OCI-LY7 (cell line): ENCODE measurements around the gene TRAF3IP3. TPM values are rescaled to one million over a fixed set of nuclear protein-coding genes. Genes with fewer than 3 reads are reported as not detected.

Experiments used
- BruUV-seq: library from RNA; stranded (reverse); fragments of 400-500 nt; replicated peaks from 2 replicates; lab custom pipeline; 2021; lab: Mats Ljungman, UMichigan
- CTCF ChIA-PET: fragments of 300-600 bp; sonication (Branson Sonifier 250); formaldehyde crosslinking; loops from one replicate; lab custom pipeline; 2022; ENCODE audit warnings: antibody characterized with exemption; ENCODE audit not compliant: unreplicated experiment; lab: Charles Lee
- POLR2A ChIA-PET: fragments of 300-600 bp; sonication (Branson Sonifier 250); formaldehyde crosslinking; loops from one replicate; lab custom pipeline; 2022; ENCODE audit warnings: antibody characterized with exemption; lab: Charles Lee
- DNase-seq: peaks from one replicate; pipeline ENCODE4 v3.0.0-alpha.2; 2015; ENCODE audit warnings: low spot score
- H2AFZ ChIP-seq: fragments of 200-600 bp; sonication (generic), shearing (Covaris generic); 2 replicates; pipeline ENCODE4 v1.6.1; 2014; ENCODE audit warnings: mild to moderate bottlenecking, antibody characterized with exemption, low read length, moderate library complexity
- H3K27ac ChIP-seq: fragments of 200-600 bp; sonication (generic); 2 replicates; pipeline ENCODE4 v1.5.1; 2014; ENCODE audit warnings: mixed run types, low read depth, mild to moderate bottlenecking, moderate library complexity, low read length, inconsistent platforms; ENCODE audit not compliant: poor library complexity, severe bottlenecking
- H3K36me3 ChIP-seq: fragments of 200-600 bp; sonication (generic); 2 replicates; pipeline ENCODE4 v1.6.1; 2014; ENCODE audit warnings: mild to moderate bottlenecking, antibody characterized with exemption, low read length, moderate library complexity, mixed read lengths; ENCODE audit not compliant: insufficient read depth
- H3K4me1 ChIP-seq: fragments of 200-600 bp; sonication (generic); 2 replicates; pipeline ENCODE4 v1.5.1; 2014; ENCODE audit warnings: mild to moderate bottlenecking, low read length; ENCODE audit not compliant: insufficient read depth, poor library complexity, severe bottlenecking
- H3K4me2 ChIP-seq: fragments of 200-600 bp; sonication (generic); 2 replicates; pipeline ENCODE4 v1.6.1; 2014; ENCODE audit warnings: mild to moderate bottlenecking, low read length
- H3K4me3 ChIP-seq: fragments of 200-600 bp; sonication (generic); 2 replicates; pipeline ENCODE4 v1.5.1; 2014; ENCODE audit warnings: mild to moderate bottlenecking, low read depth, low read length; ENCODE audit not compliant: poor library complexity, severe bottlenecking
- H3K79me2 ChIP-seq: fragments of 200-600 bp; sonication (generic); 2 replicates; pipeline ENCODE4 v1.6.1; 2016; ENCODE audit warnings: low read depth, mild to moderate bottlenecking, low read length, moderate library complexity, mixed read lengths; ENCODE audit not compliant: insufficient read depth
- H3K9me2 ChIP-seq: fragments of 200-600 bp; sonication (generic); 2 replicates; pipeline ENCODE4 v1.6.1; 2016; ENCODE audit warnings: mild to moderate bottlenecking, low read length, mixed read lengths; ENCODE audit not compliant: insufficient read depth
- H3K9me3 ChIP-seq: fragments of 200-600 bp; sonication (generic); 2 replicates; pipeline ENCODE4 v1.6.1; 2014; ENCODE audit warnings: mild to moderate bottlenecking, mixed run types, low read length, mixed read lengths
- H4K20me1 ChIP-seq: fragments of 200-600 bp; sonication (generic); 2 replicates; pipeline ENCODE4 v1.6.1; 2014; ENCODE audit warnings: mild to moderate bottlenecking, antibody characterized with exemption, low read length, moderate library complexity, mixed read lengths; ENCODE audit not compliant: insufficient read depth
- CTCF ChIP-seq: fragments of 200-600 bp; sonication (generic); conservative IDR thresholded peaks from 2 replicates; pipeline ENCODE4 v1.5.1; 2014; ENCODE audit warnings: mild to moderate bottlenecking, antibody characterized with exemption, low read length, moderate library complexity, mixed read lengths
- EZH2phosphoT487 ChIP-seq: fragments of 200-600 bp; sonication (generic); IDR thresholded peaks from 2 replicates; pipeline ENCODE4 v1.6.1; 2018; ENCODE audit warnings: low read depth, borderline replicate concordance, mild to moderate bottlenecking, mixed run types, antibody characterized with exemption, low read length, moderate library complexity, mixed read lengths
- intact Hi-C: fragments of 100-400 bp; cut with micrococcal nuclease; formaldehyde crosslinking; loops from one replicate; pipeline ENCODE4 v1.10.0; 2022; ENCODE audit not compliant: unreplicated experiment
- total RNA-seq, 2 experiments: library from RNA; depleted of rRNA in 1 of 2; stranded (reverse); fragments of >200 nt in 1 of 2; shearing (Covaris generic) in 1 of 2; gene quantifications; 2 replicates each; pipeline ENCODE4 v1.2.3, GENCODE V29; 2014 to 2022

Gene TRAF3IP3
- total RNA-seq, 2 experiments from 2014 or later: 22.1 to 53.6 TPM

DNA sequence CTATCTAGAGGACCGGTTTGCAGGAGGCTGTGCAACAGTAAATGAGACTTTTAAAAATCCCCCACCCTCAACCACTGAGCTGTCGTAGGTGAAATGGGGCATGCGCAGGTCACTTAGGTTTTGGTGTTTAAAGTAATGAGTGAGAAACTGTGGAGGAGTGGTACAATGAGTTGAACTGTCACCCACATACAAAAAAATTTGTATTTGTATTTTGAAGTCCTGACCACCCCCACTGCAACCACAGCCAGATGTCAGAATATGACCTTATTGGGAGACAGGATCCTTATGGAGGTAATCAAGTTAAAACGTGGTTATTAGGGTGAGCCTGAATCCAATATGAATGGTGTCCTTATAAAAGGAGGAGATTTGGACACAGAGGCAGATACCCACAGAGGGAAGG, 51.7 kb downstream of the TRAF3IP3 start:
- no peaks in the 10 kb centered on the region for H3K9me3 ChIP-seq
- no peak overlapping the region for H3K4me2 ChIP-seq
- no peak overlapping the region for H3K4me3 ChIP-seq
- CTCF ChIA-PET: interaction anchor here (0.6 kb wide), 1 partner anchor 15 kb away, joined by 3 read pairs; no protein-coding TSS in a partner anchor
- no TSS peak for BruUV-seq
- H3K4me1 ChIP-seq: no peaks in the 10 kb centered on the region
- TF ChIP-seq EZH2phosphoT487 (no peak), CTCF (no peak)
- no peak overlapping the region for H2AFZ ChIP-seq
- no peaks in the 10 kb centered on the region for H3K36me3 ChIP-seq
- no peaks in the 10 kb centered on the region for H4K20me1 ChIP-seq
- intact Hi-C loops: no loop called here
- no peak for DNase-seq
- H3K27ac ChIP-seq: no peak overlapping the region
- H3K79me2 ChIP-seq: no peaks in the 10 kb centered on the region
- H3K9me2 ChIP-seq: no peaks in the 10 kb centered on the region
- POLR2A ChIA-PET: interaction anchor here (0.6 to 3.1 kb wide), 5 partner anchors 14 to 1302 kb away, joined by 3 to 23 read pairs (median 3); no protein-coding TSS in a partner anchor

GRCh38 chr1:209808059-209808581, 52.3 kb downstream of the TRAF3IP3 start:
- H2AFZ ChIP-seq: no peak overlapping the region
- no peaks in the 10 kb centered on the region for H3K79me2 ChIP-seq
- ChIA-PET CTCF (interaction anchor here (0.6 kb wide), 1 partner anchor 15 kb away, joined by 3 read pairs; no protein-coding TSS in a partner anchor), POLR2A (interaction anchor here (0.6 to 3.1 kb wide), 6 partner anchors 13 to 1301 kb away, joined by 3 to 23 read pairs (median 3); no protein-coding TSS in a partner anchor)
- intact Hi-C loops: no loop called here
- TF ChIP-seq CTCF (no peak), EZH2phosphoT487 (no peak)
- no TSS peak for BruUV-seq
- H3K27ac ChIP-seq: no peak overlapping the region
- no peaks in the 10 kb centered on the region for H3K4me1 ChIP-seq
- DNase-seq: no peak
- H3K9me3 ChIP-seq: no peaks in the 10 kb centered on the region
- H3K4me2 ChIP-seq: no peak overlapping the region
- no peak overlapping the region for H3K4me3 ChIP-seq
- no peaks in the 10 kb centered on the region for H3K9me2 ChIP-seq
- H3K36me3 ChIP-seq: no peaks in the 10 kb centered on the region
- H4K20me1 ChIP-seq: no peaks in the 10 kb centered on the region

DNA sequence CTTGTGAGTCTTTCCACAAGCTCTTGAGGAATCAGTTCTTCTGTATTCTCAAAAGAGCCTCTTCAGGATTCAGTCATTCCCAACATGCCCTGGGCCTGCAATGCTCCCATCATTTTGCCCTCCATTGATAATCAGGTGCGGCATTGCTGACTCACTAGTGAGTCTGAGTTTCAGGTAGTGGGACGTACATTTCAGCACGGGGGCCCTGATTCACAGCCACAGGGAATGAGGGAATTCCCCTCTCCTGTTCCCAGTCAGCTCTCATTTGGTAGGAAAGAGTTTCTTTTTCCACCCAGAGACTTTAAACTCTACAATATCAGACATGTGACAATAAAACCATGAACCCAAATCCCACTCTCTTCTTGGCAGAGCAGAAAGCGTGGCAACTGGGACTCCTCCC, 53.8 kb downstream of the TRAF3IP3 start:
- H3K9me2 ChIP-seq: no peaks in the 10 kb centered on the region
- H3K4me3 ChIP-seq: no peak overlapping the region
- H3K27ac ChIP-seq: no peak overlapping the region
- TF ChIP-seq CTCF: no peak
- TF ChIP-seq EZH2phosphoT487: no peak
- intact Hi-C loops: no loop called here
- H3K79me2 ChIP-seq: no peaks in the 10 kb centered on the region
- no peak overlapping the region for H2AFZ ChIP-seq
- H3K4me1 ChIP-seq: no peaks in the 10 kb centered on the region
- CTCF ChIA-PET: no interaction called here
- H4K20me1 ChIP-seq: no peaks in the 10 kb centered on the region
- H3K36me3 ChIP-seq: no peaks in the 10 kb centered on the region
- no peak overlapping the region for H3K4me2 ChIP-seq
- POLR2A ChIA-PET: no interaction called here
- H3K9me3 ChIP-seq: no peaks in the 10 kb centered on the region
- DNase-seq: no peak
- no TSS peak for BruUV-seq
